Testis (tissue), 3 donors: Measurements from ENCODE around the gene ATG2A. TPM values are rescaled to one million over a fixed set of nuclear protein-coding genes. Genes with fewer than 3 reads are reported as not detected.

Experiments used
- DNase-seq: peaks from one replicate; pipeline ENCODE4 v3.0.0-alpha.2; 2019
- H3K27ac ChIP-seq, 2 donors: fragments of 200-600 bp; sonication (generic); one replicate each; pipeline ENCODE4 v1.5.1; 2019
- H3K27me3 ChIP-seq: fragments of 200-600 bp; sonication (generic); one replicate; pipeline ENCODE4 v1.5.1; 2019
- H3K36me3 ChIP-seq: fragments of 200-600 bp; sonication (generic); one replicate; pipeline ENCODE4 v1.5.1; 2017; ENCODE audit warnings: low read depth; ENCODE audit errors: missing control alignments
- H3K4me1 ChIP-seq: fragments of 200-600 bp; sonication (generic); one replicate; pipeline ENCODE4 v1.5.1; 2019
- H3K4me3 ChIP-seq, 2 donors: fragments of 200-600 bp; sonication (generic); one replicate each; pipeline ENCODE4 v1.5.1; 2017 to 2019
- H3K9me3 ChIP-seq: fragments of 200-600 bp; sonication (generic); one replicate; pipeline ENCODE4 v1.5.1; 2017
- CTCF ChIP-seq, 3 experiments: fragments of 450-650 bp in 2 of 3; fragments of 200-600 bp in 1 of 3; sonication (generic) in 1 of 3; IDR thresholded peaks; one replicate each; pipeline ENCODE4 v1.5.1; 2016 to 2019; ENCODE audit warnings: antibody characterized with exemption in 3 of 3, mild to moderate bottlenecking in 2 of 3, moderate library complexity in 1 of 3
- POLR2A ChIP-seq: fragments of 450-650 bp; IDR thresholded peaks from one replicate; pipeline ENCODE4 v1.6.1; 2017; ENCODE audit warnings: antibody characterized with exemption, mild to moderate bottlenecking, moderate library complexity
- WGBS, 2 donors: methylation state at CpG; one replicate each; pipeline ENCODE4 v1.1.5; 2018; 5-methylcytosine and 5-hydroxymethylcytosine counted together
- intact Hi-C: fragments of 100-400 bp; cut with DNase I; formaldehyde crosslinking; loops from one replicate; pipeline ENCODE4 v1.15.1; 2023; ENCODE audit warnings: low total_unique reads
- polyA plus RNA-seq: library from polyadenylated mRNA; stranded (reverse); fragments of 350-450 nt; fragmentation: Illumina TruSeq; extraction: RNeasy Lipid Tissue Mini Kit (QIAGEN cat#74804); gene quantifications from one replicate; pipeline ENCODE4 v1.2.3, GENCODE V29; 2014; ENCODE audit warnings: low read depth, low replicate concordance; ENCODE audit not compliant: insufficient read depth
- total RNA-seq, 2 donors: library from RNA; depleted of rRNA; stranded (reverse); fragments of >200 nt; gene quantifications; one replicate each; pipeline ENCODE4 v1.2.3, GENCODE V29; 2016

Gene ATG2A
- total and polyA plus RNA-seq, 3 donors from 2014 or later, result 22.2 to 56.1 (median 51.1) TPM

- H3K27ac ChIP-seq, result no peak overlapping the region
- no peaks in the 10 kb centered on the region for H3K27me3 ChIP-seq
- no peaks in the 10 kb centered on the region for H3K36me3 ChIP-seq
- no peak for TF ChIP-seq POLR2A
- no peak for TF ChIP-seq CTCF (IDR thresholded peaks at IDR 0.05)
- intact Hi-C loops, result no loop called here
- 93% methylated on average over 17 to 25 of the region's 25 CpGs for WGBS, 2 donors
- H3K9me3 ChIP-seq, result no peaks in the 10 kb centered on the region
- DNase-seq, result no peak
- H3K4me1 ChIP-seq, result peaks cover 17% of the 10 kb centered on the region
- no peak overlapping the region for H3K4me3 ChIP-seq
Observed at GRCh38 chr11:64854157-64854533, 62.9 kb downstream of the ATG2A start.

- intact Hi-C loops, result no loop called here
- Histone ChIP-seq H3K27ac (no peak overlapping the region), H3K36me3 (no peaks in the 10 kb centered on the region), H3K4me1 (peaks cover 17% of the 10 kb centered on the region), H3K27me3 (no peaks in the 10 kb centered on the region), H3K9me3 (no peaks in the 10 kb centered on the region), H3K4me3 (no peak overlapping the region)
- WGBS, 2 donors, result 80 to 88% methylated on average over 27 of the region's 27 CpGs
- no peak for DNase-seq
- TF ChIP-seq CTCF (IDR thresholded peaks at IDR 0.05) (no peak), POLR2A (no peak)
Observed at GRCh38 chr11:64853709-64854108, 63.3 kb downstream of the ATG2A start.

- no peak for TF ChIP-seq CTCF (IDR thresholded peaks at IDR 0.05)
- no peaks in the 10 kb centered on the region for H3K27me3 ChIP-seq
- no peaks in the 10 kb centered on the region for H3K9me3 ChIP-seq
- no peak overlapping the region for H3K4me3 ChIP-seq
- H3K4me1 ChIP-seq, result peaks cover 17% of the 10 kb centered on the region
- no peak for DNase-seq
- 86 to 88% methylated on average over 20 to 24 of the region's 24 CpGs for WGBS, 2 donors
- intact Hi-C loops, result no loop called here
- H3K36me3 ChIP-seq, result no peaks in the 10 kb centered on the region
- no peak overlapping the region for H3K27ac ChIP-seq
Observed at GRCh38 chr11:64852804-64853509, 64.1 kb downstream of the ATG2A start.

GRCh38 chr11:64851831-64852351, 65.1 kb downstream of the ATG2A start:
- Histone ChIP-seq H3K4me3 (no peak overlapping the region), H3K9me3 (no peaks in the 10 kb centered on the region), H3K36me3 (no peaks in the 10 kb centered on the region), H3K27ac (no peak overlapping the region), H3K27me3 (no peaks in the 10 kb centered on the region), H3K4me1 (peaks cover 20% of the 10 kb centered on the region)
- TF ChIP-seq CTCF (IDR thresholded peaks at IDR 0.05) (no peak), POLR2A (no peak)
- intact Hi-C loops, result no loop called here
- DNase-seq, result no peak
- 82 to 91% methylated on average over 8 of the region's 8 CpGs for WGBS, 2 donors
